Measurements from ENCODE around the gene NPLOC4. TPM values are rescaled to one million over a fixed set of nuclear protein-coding genes. Genes with fewer than 3 reads are reported as not detected.

The NPLOC4 gene
- total and polyA plus RNA-seq, 2 of the 8 experiments (the other 6 are each of a cell fraction or from before 2014, with no cell fraction given) = 70.7 to 92.7 TPM

- H2BK20ac ChIP-seq (ENCODE audit: low read length) = no peak overlapping the region
- peaks cover 5% of the 10 kb centered on the region for H3K79me1 ChIP-seq (ENCODE audit: low read depth, low read length)
- FAIRE-seq (no peak), DNase-seq (ENCODE audit: low read depth in 1 of 2, low spot score in 2 of 2) (no peak)
- peaks cover 7 to 24% (median 21%) of the 10 kb centered on the region in 4 experiments for H3K36me3 ChIP-seq (ENCODE audit: control insufficient read depth in 2 of 4, insufficient read depth in 4 of 4, low read length in 3 of 4)
- H2AFZ ChIP-seq (ENCODE audit: low read length) = no peak overlapping the region
- no peak overlapping the region for H4K91ac ChIP-seq (replicated peaks; ENCODE audit: insufficient read length, low read length)
- no peak overlapping the region for H3K9ac ChIP-seq (replicated peaks in 1 of 4; ENCODE audit: extremely low read depth in 1 of 4, low read depth in 3 of 4, low read length in 3 of 4)
- ChIA-PET POLR2A (ENCODE audit: partially characterized antibody) (interaction anchor here (1.1 to 3.1 kb wide), 3 partner anchors 11 to 16 kb away, joined by 3 to 14 read pairs (median 6); no protein-coding TSS in a partner anchor), CTCF (ENCODE audit: partially characterized antibody) (interaction anchor here (0.5 to 5.1 kb wide), 3 partner anchors 19 to 52 kb away, joined by 3 to 31 read pairs (median 3); no protein-coding TSS in a partner anchor)
- H3K27ac ChIP-seq (ENCODE audit: low read depth, low read length) = no peak overlapping the region
- no peak overlapping the region for H3K56ac ChIP-seq (replicated peaks; ENCODE audit: insufficient read length, low read depth, low read length)
- H3K9me3 ChIP-seq (ENCODE audit: insufficient read depth in 2 of 2, low read depth in 1 of 2, low read length in 1 of 2) = no peaks in the 10 kb centered on the region
- no peak overlapping the region for H3K18ac ChIP-seq (ENCODE audit: extremely low read depth, low read length)
- H3K14ac ChIP-seq (ENCODE audit: insufficient read length) = no peak overlapping the region
- no peak overlapping the region for H4K5ac ChIP-seq (ENCODE audit: insufficient read length, low read depth, low read length)
- H4K20me1 ChIP-seq (replicated peaks in 1 of 2; ENCODE audit: control insufficient read depth in 1 of 2, insufficient read depth in 2 of 2, low read length in 2 of 2) = peaks cover 12 to 13% of the 10 kb centered on the region in 2 experiments
- no peak overlapping the region for H3K4ac ChIP-seq (replicated peaks; ENCODE audit: insufficient read length, low read depth, low read length)
- no peaks in the 10 kb centered on the region for H3K4me1 ChIP-seq (replicated peaks in 1 of 4; ENCODE audit: control insufficient read depth in 3 of 4, insufficient read depth in 4 of 4, low read length in 3 of 4)
- H3K4me2 ChIP-seq (ENCODE audit: insufficient read depth in 1 of 2, low read depth in 2 of 2, low read length in 2 of 2) = no peak overlapping the region
- H2BK120ac ChIP-seq (replicated peaks; ENCODE audit: low read depth, low read length) = no peak overlapping the region
- 0 out of 4 replicates have a peak, but pooled peaks cover 0 to 2% of the 10 kb centered on the region in 2 experiments for H3K79me2 ChIP-seq (ENCODE audit: control insufficient read depth in 1 of 2, insufficient read depth in 2 of 2, low read length in 2 of 2)
- no peak overlapping the region for H4K8ac ChIP-seq (ENCODE audit: extremely low read depth, insufficient read depth, low read length)
- TF ChIP-seq TBP (IDR thresholded peaks at IDR 0.05; ENCODE audit: low read depth, low read length) (no peak), YY1 (IDR thresholded peaks at IDR 0.05; ENCODE audit: low read depth, low read length) (no peak), POU5F1 (IDR thresholded peaks at IDR 0.05; ENCODE audit: low read depth, low read length) (no peak), GABPA (IDR thresholded peaks at IDR 0.05; ENCODE audit: borderline replicate concordance, insufficient read depth, low read length) (no peak), POLR2A (IDR thresholded peaks at IDR 0.05; ENCODE audit: control extremely low read depth in 1 of 2, low read depth in 2 of 2, low read length in 2 of 2) (no peak), KDM1A (IDR thresholded peaks at IDR 0.05; ENCODE audit: borderline replicate concordance, low read length) (no peak), BACH1 (IDR thresholded peaks at IDR 0.05; ENCODE audit: low read length) (no peak)
- TF ChIP-seq, protein P1, sequence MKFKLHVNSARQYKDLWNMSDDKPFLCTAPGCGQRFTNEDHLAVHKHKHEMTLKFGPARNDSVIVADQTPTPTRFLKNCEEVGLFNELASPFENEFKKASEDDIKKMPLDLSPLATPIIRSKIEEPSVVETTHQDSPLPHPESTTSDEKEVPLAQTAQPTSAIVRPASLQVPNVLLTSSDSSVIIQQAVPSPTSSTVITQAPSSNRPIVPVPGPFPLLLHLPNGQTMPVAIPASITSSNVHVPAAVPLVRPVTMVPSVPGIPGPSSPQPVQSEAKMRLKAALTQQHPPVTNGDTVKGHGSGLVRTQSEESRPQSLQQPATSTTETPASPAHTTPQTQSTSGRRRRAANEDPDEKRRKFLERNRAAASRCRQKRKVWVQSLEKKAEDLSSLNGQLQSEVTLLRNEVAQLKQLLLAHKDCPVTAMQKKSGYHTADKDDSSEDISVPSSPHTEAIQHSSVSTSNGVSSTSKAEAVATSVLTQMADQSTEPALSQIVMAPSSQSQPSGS (IDR thresholded peaks at IDR 0.05; ENCODE audit: low read length) = no peak
- TF ChIP-seq, protein P2, sequence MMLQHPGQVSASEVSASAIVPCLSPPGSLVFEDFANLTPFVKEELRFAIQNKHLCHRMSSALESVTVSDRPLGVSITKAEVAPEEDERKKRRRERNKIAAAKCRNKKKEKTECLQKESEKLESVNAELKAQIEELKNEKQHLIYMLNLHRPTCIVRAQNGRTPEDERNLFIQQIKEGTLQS (IDR thresholded peaks at IDR 0.05; ENCODE audit: insufficient read depth, low read depth, low read length) = no peak
- H2BK15ac ChIP-seq (ENCODE audit: low read length) = no peak overlapping the region
- no peak overlapping the region for H2AK5ac ChIP-seq (ENCODE audit: low read depth, low read length)
- no peak overlapping the region for H3K4me3 ChIP-seq (ENCODE audit: extremely low read depth in 1 of 4, insufficient read depth in 2 of 4, low read depth in 3 of 4, low read length in 4 of 4)
- no peak overlapping the region for H2BK12ac ChIP-seq (ENCODE audit: low read depth, low read length)
- no peaks in the 10 kb centered on the region for H3K23me2 ChIP-seq (ENCODE audit: low read depth, low read length)
- no peak overlapping the region for H2BK5ac ChIP-seq (ENCODE audit: low read depth, low read length)
- H3K27me3 ChIP-seq (replicated peaks in 1 of 4; ENCODE audit: control insufficient read depth in 3 of 4, extremely low read depth in 1 of 4, insufficient read depth in 3 of 4, low read length in 3 of 4) = no peaks in the 10 kb centered on the region
- WGBS, 2 experiments (ENCODE audit: extremely low coverage in 1 of 2, insufficient coverage in 1 of 2, insufficient read length in 1 of 2, insufficient replicate concordance in 2 of 2, low coverage in 1 of 2, low lambda C conversion rate in 2 of 2, missing lambda C conversion rate in 1 of 2) = 92% methylated on average over 8 of the region's 8 CpGs; no CpG with 5 or more reads in 1 of the 2 experiments
- no peak overlapping the region for H3K23ac ChIP-seq (ENCODE audit: insufficient read length)
Measured at GRCh38 chr17:81581758-81582157, 55.2 kb downstream of the NPLOC4 start.

Data from H1 (cell line).